NCI-H1092 (cell line): ENCODE measurements around the gene TGM5.
"Not testable (repeated sequence)": the region's sequence is repeated elsewhere in the genome, so short reads cannot be mapped to it uniquely, and the experiment has no call there.

Experiments
- DNase-seq: peaks from one replicate; lab custom pipeline; 2025; lab: John Stamatoyannopoulos, UW

The TGM5 gene

DNA sequence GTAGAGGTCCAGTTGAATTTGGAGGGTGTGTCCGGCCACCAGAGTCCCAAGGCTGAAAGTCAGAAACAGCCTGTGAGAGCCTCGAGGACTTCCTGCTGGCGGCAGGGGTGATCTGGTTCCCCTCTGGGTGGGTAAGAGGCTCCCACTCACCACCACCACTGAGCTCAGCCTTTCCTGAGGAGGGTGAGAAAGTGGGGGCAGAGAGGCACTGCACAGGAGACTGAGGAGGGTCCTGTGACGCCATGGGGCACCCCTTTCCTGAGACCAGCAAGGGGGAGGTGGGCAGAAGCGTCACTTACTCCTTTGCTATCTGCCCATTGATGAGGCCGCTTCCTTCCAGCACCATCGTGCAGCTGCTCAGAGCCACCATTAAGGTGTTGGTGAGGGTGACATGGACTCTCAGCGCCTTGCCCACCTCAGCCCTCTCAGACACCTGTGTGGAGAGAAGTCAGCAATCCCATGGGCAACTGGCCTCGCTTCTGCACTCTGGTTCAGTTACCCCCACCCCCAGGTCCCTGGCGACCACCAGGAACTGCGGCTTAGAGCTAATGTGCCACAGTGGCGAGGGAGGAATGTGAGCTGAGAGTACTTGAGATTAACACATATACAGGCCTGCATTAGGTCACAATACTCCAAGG lies 10.0 kb upstream of the TGM5 start:
- no peak for DNase-seq

DNA sequence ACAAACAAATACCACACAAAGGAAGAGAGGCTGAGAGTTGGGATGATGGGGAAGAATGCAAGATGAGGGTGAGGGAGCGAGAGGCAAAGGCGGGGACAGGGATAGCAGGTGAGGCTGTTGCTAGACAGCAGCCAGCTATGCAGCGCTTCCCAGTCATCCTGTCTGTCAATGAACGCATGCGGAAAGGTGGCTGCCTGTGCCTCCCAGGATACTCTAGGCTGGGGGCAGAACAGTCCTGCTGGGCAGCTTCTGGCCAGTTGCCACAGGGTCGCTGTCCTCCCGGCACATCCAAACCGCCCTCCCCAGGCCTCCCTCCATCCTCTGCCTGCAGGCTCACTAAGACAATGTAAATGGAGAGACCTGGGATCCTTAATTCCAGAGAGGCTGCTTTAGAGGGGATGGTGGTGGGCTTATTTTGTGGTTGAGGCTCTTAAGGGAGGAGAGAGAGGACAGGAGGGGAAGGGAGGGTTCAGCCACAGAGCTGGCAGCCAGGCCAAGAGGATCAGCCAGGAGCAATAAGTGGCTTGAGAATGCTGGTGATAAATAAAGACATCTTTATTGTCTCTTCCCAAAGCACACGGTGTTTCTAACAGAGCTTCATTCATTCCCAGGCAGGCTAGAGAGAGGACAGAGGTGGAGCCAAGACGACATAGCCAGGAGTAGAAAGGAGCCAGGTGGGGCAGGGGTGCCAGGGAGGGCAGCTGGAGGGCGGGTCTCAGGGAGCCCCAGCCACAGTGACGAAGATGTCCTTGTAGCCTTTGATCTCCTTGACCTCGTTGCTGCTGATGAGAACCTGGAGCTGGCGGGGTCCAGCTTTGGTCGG lies 9.2 kb upstream of the TGM5 start:
- DNase-seq, result no peak

DNA sequence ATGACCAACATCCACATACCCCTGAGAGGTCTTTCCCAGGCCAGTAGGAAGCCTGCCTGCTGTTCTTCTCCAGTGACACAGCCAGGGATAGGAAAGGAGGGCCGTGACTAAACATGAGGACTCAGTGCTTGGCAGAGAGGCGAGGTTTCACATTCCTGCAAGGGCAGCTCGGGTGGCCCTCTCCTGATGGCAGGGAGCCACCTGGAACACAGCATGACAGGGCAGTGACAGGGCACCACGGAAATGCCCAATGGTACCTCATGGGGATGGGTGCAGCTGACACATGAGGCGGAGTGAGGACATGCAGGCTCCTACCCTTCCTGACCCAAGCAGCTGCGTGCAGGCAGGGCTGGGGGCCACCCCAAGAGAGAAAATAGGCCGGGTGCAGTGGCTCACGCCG lies 7.4 kb upstream of the TGM5 start:
- DNase-seq, result no peak

DNA sequence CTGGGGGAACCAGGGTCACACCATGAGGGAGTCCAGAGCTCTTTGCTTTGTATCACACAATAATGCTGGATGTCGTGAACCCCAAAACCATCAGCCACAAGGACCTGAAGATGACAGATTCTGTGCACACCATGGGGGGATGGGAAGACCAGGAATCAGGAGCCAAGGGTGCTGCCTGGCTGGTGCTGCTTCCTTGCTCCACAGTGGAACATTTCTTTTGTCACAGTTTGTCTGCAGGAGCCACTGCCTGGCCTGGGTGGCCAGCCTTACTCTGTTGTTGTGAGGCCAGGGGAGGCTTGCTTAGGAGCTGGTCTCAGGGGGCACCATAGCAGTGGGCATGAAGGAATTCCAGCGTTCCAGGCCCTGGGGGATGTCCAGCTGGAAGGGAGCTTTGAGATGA lies 6.5 kb upstream of the TGM5 start:
- no peak for DNase-seq

DNA sequence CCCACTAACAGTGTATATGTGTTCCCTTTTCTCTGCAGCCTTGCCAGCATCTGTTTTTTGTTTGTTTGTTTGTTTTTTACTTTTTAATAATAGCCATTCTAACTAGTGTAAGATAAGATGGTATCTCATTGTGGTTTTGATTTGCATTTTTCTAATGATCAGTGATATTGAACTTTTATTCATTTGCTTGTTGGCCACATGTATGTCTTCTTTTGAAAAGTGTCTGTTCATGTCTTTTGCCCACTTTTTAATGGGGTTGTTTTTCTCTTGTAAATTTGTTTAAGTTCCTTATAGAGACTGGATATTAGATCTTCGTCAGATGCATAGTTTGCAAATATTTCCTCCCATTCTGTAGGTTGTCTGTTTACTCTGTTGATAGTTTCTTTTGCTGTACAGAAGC lies 5.2 kb upstream of the TGM5 start:
- not testable (repeated sequence) for DNase-seq

DNA sequence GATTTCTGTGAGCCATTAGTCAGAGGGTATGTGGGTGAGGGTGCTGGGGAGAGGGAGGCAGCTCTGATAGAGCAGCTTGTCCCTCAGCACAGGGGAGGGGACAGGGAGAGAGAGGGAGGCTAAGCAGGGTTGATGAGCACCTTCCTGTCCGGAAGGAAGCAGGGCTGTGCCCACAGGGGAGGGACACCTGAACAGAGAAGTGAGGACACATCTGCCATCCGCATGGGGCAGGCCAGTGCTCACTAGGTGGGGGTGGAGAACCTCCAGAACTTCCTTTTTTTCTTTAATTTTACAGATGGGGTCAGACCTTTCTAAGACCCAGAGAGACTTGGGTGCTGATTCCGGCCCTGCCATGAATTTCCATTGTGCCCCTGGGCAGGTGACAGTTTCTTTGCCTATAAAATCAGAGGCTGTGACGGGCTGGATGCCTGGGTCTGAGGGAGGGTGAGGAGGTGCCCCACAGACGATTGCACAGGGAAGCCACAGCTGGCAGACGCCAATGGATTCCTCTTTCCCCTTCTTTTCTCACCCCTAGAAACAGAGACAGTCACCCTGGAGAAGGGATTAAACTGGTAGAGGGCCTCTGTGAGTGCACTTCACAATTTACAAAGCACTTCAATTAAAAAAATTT lies 4.1 kb upstream of the TGM5 start:
- DNase-seq, result no peak

DNA sequence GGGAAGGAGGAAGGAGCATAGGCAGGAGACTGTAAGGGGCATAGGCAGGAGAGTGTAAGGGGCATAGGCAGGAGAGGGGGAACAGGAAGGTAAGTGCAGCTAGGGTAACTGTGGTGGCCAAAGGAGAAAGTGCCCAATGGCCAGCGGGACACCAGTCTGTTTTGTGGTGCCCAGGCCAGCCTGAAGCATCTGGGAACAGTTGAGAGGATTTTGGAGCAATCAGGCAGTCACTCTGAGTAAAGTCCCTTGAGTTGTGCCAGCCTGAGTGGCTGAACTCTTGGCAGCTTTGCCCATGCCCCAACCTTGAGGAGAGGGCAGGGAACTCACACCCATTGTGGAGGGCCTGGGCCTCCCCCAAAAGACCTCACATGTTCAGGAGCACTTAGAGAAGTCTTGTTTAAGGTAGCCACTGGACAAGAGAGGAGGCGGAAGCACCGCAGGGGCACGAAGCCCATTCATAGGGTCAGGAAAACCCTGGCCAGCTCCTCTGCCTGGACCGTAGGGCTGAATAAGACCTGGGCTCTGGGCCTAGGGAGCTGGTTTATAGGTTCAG lies 3.5 kb upstream of the TGM5 start:
- DNase-seq, result no peak

DNA sequence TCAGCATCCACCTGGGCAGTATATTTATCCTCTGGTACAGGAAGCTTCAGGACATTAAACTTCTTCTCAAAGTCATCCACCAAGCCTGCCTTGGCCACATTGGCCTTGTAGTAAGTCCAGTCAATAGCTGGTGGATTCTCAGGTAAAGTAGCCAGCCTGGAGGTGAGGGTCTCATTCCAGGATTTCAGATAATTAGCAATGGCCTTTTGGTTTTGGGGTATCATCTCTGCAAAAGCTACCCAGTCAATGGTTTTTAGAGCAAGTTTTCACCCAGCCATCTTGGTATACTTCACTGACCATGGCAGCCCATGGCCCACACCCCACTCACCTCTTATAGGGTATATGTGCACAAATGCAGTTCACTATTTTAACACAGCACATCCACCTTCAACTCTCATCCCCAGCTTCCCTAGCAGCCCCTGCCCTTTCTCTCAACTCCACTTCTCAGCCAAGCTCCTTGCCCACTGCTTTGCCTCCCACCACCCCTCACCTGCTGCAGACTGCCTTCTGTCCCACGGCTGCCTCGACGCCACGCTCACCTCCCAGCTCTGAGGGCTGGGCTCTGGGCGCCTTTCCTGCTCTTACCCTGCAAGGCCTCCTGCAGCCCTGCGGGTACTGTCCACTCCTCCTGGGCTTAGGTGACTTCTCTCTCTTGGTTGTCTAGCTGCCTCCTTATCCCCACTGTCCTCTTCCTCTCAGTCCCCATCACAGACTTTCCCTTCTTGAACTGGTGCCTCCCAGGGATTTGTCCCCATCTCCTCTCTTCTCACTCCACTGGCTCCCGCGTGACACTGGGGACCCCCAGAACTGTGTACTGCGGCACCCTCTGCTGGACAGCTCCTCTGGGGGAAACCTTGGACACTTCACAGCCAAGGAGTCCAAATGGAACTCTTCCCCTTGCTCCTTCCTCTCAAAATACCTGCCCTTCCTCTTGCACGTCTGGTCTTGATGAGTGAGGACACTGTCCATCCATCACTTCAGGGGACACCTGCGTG lies 1.7 kb upstream of the TGM5 start:
- DNase-seq, result no peak

DNA sequence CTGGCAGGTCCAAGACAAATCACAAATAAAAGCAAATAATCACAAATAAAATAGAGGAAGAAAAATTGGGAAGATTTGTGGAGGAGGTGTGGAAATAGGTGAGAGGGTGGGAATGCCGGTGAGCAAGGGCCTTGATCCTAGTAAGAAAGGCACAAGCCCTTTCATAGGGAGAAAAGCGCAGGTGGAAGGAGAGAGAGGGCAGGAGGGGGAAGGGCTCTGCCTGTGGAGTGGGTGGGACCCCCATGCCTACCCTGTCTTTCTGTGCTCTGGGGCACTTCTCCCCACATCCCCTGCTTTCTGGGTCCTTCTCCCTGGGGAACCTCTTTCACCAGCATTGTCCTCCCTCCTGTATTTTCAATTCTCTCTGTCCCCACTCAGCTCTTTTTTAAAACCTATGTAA lies 711 bp upstream of the TGM5 start:
- no peak for DNase-seq

DNA sequence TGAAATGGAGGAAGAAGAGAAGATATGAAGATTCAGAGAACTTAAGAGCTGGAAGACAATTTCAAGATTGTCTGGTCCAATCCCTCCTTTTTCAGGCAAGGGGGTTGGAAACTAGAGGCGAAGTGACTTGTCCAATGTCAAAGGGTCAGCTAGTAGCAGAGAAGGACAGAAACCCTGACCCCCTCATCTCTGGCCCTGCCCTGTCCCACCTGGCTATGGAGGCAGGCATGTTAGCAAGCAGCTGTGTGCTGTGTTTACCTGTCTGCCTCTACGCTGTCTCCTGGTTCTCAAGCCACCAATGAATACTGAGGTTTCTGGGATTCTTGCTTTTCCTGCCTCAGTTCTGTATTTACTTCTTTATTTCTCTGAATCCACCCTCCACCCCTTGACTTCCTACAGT lies 342 bp downstream of the TGM5 start:
- no peak for DNase-seq

DNA sequence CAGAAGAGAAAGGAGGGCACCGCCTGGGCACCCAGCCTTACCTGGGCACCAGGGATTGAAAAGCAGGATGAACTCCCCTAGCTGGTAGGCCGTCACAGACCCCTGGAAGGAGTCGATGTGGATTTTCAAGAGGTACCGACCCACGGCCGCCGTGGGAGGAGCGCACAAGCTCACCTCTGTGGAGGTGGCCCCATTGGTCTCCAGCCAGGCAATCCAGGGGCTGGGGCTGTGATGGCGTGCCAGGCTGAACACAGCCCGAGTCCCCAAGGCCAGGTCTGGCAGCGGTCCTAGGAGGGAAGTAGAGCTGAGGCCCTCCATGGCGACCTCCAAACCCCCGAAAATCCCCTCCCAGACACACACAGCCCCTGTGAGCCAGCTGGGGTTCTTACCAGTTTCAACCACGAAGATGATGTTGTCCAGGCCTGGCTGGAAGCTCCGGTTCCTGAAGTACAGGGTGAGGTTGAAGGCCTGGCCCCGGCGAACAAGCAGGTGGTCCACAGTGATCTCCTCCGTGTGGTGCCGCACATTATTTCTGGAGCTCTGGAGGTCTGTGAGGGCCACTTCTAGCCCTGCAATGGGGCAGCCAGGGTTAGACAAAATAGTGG lies 6.6 kb downstream of the TGM5 start:
- DNase-seq, result no peak

DNA sequence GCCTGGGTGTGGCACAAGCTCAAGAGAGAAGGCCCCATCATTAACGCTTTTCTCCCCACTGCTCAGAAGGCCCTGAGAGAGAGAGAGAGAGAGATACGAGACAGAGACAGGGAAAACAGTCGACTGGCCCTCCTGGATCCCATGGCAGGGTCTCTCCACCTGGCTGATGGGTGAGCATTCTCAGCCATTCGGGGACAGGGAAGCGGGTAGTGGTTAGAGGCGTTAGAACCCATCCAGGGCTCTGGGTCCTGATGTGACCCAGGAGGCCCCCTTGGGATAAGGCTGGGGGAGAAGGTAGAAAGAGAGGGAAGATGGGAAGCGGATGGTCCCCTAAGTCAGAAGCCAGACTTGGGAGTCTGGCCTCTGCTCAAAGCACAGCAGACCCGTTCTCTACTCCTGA lies 7.9 kb downstream of the TGM5 start:
- DNase-seq, result no peak

DNA sequence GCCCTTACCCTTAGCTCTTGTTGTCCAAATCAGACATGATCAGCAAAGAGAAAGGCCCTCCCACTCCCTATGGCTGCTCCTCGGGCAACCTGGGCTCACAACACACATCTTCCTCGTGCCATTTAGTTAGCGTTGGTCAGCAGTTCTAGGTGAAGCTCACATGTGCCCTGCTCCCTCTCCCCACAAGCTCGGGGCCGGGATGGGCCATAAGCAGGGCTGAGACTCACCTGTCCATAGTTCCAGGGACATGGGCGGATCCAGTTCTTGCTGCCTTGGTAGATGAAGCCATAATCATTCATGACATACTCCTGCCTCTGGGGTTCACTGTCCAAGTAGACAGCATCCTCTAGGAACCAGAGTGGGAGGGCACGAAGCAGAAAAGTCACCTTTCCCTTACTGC lies 10.4 kb downstream of the TGM5 start:
- DNase-seq, result no peak

DNA sequence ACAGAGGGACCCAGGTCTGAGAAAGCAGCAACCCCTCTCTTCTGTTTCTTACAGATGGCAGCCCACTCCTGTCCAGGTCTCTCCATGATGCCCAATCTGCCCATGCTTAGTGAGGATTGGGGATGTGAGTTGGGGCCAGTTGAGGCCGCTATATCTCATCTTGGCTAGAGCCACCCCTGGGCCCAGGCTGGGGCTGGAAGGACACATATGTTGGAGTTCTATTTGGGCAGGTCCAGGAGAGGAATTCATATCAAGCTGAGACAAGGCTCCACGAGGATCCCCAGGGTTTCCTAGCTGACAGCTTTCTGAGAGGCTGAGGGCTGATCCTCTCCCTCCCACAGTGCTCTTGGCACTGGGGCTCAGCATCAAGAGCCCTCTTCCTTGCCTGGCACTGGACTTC lies 11.4 kb downstream of the TGM5 start:
- DNase-seq, result no peak

DNA sequence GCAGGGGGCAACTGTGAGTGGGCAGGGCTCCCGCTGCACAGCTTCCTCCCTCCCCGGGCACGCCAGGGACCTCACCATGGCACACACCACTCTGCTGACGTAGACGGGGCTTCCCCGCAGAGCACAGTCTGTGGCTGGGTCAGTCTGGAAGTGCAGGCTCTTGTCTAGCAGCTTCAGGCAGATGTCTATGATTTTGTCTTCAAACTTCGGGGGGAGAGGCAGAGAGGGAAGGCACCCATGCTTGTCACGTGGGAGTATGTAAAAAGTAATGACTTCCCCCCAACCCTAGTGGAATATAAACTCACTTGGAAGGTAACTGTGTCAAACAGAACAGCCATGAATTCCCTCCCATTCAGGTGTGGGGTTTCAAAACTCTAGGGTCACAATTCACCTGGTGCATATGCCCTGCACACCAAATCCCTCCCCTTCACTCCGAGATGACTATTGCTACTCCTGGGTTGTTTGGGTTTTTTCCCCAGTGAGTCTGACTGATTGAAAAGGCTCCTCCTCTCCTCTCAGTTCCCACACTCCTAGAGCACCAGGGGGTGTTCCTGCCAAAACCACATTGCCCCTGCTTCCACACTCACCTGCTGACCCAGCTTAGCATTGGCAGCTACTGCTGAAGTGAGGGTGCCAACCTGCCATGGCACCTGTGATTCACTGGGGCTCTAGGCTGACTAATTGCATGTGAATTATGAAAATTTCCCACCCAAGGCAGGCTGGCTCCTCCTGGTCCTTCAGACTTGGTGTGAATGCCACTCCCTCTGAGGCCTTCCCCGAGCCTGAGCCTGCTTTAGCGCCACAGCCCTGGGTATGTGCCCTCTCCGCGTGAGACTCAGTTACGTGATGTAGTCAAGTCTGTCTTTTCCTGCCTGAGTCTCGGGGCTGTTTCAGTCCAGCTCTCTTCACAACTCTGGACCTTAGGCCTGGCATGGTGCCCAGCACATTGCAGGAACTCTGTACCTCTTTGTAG lies 13.0 kb downstream of the TGM5 start:
- no peak for DNase-seq

DNA sequence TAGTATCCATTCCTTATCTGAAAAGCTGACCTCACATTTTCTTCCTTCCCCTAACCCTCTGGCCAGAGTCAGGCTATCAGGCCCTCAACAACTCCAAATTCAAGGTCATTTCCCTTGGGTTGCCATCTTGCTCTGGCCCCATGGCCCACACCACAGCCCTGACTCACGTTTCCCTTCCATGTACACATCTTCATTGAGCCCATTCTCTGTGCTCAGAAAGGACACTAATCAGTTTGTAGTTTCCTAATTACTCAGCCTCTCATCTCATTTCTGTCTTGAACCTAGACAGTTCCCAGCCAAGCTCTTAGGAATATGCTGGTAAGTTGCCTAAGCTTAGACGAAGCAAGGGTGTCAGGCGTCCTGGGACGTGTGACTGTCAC lies 14.9 kb downstream of the TGM5 start:
- DNase-seq, result no peak

DNA sequence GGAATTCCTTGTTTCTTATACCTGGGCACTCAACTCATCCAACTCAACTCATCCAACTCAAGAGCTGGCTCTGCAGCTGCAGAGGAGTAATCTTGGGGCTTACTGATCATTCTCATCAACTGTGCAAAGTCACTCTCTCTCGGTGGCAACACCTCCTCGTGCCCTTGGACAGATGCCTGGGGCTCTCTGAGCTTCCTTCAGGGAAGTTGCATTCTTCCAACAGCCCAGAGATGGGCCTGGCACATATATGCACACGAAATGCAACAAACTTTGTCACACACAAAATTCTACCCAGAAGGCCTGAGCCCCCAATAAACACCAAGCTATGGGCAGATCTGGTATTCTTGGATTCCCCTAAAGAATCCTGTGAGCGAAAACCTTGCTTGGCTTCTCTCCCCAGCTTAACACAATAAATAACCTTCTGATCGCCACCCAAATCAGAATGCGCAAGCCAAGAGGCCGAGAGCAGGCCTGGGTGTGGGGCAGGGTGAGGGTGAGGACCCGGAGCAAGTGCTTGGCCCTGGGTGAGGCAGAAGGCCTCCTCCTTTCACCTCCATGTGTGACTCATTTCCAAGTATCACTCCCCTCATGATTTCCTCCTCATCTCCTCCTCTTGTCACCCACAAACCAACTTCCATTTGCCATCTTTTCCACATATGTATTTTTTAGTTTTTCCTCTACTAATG lies 15.4 kb downstream of the TGM5 start:
- no peak for DNase-seq

DNA sequence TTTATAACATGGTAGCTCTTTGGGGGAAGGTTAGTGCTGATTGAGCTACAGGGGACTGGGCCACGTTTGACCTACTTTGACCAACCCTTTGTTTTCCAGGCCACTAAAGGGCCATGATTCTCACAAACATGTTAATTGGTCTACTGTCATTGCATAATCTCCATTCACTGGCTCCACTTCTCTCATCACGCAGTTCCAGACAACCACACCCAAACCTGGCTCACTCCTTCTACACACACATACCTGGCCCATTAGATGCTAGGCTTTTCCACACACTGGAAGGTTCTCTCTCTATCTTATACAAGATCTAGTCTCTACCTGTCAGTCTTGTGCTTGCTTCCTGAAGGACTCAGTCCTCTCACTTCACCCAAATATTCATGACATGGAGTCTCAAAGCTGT lies 15.9 kb downstream of the TGM5 start:
- no peak for DNase-seq

DNA sequence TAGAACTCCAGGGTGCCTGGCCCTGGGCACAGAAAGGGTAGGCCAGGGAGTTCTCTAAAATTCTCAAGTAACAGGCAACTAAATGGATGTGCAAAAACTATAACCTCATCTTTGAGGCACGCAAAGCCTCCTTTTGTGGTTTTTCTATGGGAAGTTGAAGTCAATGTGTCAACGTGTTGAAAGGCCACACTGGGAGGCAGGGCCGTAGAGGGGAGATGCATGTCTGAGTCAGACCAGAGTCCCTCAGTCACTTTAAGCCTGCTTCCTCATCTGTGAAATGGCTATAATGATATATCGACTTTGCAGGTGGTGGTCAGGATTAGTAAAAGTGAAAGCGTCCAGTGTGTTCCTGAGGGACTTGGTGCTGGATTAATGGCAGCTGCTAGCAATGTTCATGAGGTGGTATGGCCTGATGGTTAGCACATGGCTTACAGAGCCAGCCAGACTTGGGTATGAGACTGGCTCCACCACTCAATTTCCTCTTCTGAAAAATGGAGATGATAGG lies 17.0 kb downstream of the TGM5 start:
- no peak for DNase-seq
